ENCODE measurements around the gene TRIM72.

DNA sequence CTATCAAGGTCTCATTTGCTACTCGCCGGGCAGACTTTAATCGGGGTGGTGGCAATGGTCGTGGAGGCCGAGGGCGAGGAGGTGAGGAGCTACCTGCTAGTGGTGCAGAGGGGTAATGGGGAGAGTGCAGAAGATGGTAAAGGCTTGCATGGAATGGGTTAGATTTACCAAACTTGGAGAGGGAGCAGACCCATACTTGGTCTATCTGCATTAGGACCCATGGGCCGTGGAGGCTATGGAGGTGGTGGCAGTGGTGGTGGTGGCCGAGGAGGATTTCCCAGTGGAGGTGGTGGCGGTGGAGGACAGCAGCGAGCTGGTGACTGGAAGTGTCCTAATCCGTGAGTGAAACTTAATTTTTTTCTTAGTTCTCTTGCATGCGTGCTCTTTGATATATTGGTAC is 23.9 kb upstream of the TRIM72 start:
- TF ChIP-seq CTCF (IDR thresholded peaks at IDR 0.05; ENCODE audit: insufficient read depth, low read length, poor library complexity, severe bottlenecking) (no peak), EZH2phosphoT487 (conservative IDR thresholded peaks at IDR 0.05; ENCODE audit: low read length) (no peak)

Data from SU-DHL-6 (cell line).